Fibroblast of peridontal ligament (primary cell): ENCODE results near the gene A4GNT.
A peak's percentile ranks its signal among the peaks of the same experiment; 100 is the strongest.

Experiments used
- DNase-seq: peaks from one replicate; pipeline ENCODE4 v3.0.0-alpha.2; 2010; ENCODE audit errors: extremely low read depth

Gene A4GNT

GRCh38 chr3:138078901-138079344 lies 53.3 kb downstream of the A4GNT start:
- DNase-seq = peak; percentile 87

DNA sequence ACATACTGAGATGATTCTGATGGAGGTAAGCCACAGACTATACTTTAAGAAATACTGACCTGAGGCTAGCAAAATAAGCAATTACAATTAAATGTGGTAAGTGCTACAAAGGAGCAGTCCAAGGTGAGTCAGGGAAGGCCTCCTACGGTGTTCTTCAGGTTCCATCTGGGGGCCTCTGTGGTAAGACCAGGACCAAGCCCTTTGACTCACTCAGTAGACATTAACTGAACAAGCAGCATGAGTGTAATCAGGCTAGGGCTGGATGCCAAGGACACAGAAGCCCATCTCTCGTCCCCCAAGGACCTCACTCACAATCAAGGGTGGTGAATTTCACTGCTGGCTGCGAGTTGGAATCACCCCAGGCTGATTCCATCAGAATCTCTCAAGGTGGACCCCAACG lies 54.1 kb downstream of the A4GNT start:
- DNase-seq = no peak
